K562 (cell line): ENCODE results near the gene PDE11A. TPM values are rescaled to one million over a fixed set of nuclear protein-coding genes. Genes with fewer than 3 reads are reported as not detected.
A peak's percentile ranks its signal among the peaks of the same experiment; 100 is the strongest.

ENCODE experiments used
- BMI1 ChIP-seq: fragments of 150-350 bp; IDR thresholded peaks from 2 replicates; pipeline ENCODE4 v1.6.1; 2014; ENCODE audit warnings: low read length
- EP300 ChIP-seq: IDR thresholded peaks from 2 replicates; pipeline ENCODE4 v1.6.1; 2012; ENCODE audit warnings: low read length, improper control_type of control experiment
- SUPT5H ChIP-seq: fragments of 450-650 bp; IDR thresholded peaks from 2 replicates; pipeline ENCODE4 v1.6.1; 2016
- ZNF224 ChIP-seq: sonication (generic); formaldehyde crosslinking; IDR thresholded peaks from 2 replicates; pipeline ENCODE4 v1.8.0; 2022; ENCODE audit warnings: mild to moderate bottlenecking, missing genetic modification reagents
- polyA plus RNA-seq, 8 experiments: library from polyadenylated mRNA; depleted of rRNA in 4 of 8; stranded (reverse) in 5 of 8; unstranded in 3 of 8; fragments of >200 nt; fragmentation: Nextera tagmentation in 2 of 8; fragmentation: Illumina TruSeq in 1 of 8; extraction: Ambion mirVana in 2 of 8; extraction: Trizol in 1 of 8; gene quantifications; 2 replicates each; pipeline versions ENCODE4 v1.2.1 to v1.2.3, GENCODE V29; 2011 to 2014; ENCODE audit warnings: inconsistent platforms in 1 of 8, missing spikeins in 1 of 8
- total RNA-seq, 7 experiments: library from RNA; depleted of rRNA in 6 of 7; stranded (reverse); fragments of >200 nt in 6 of 7; fragmentation: Illumina TruSeq in 2 of 7; extraction: Trizol in 2 of 7; gene quantifications; 2 replicates each; pipeline versions ENCODE4 v1.2.1 to v1.2.3, GENCODE V29; 2011 to 2021; ENCODE audit warnings: low replicate concordance in 1 of 7
- TF ChIP-seq, protein P1 (sequence below): fragments of 200-600 bp; sonication (generic); IDR thresholded peaks from one replicate; pipeline ENCODE4 v1.6.1; 2012; ENCODE audit warnings: mild to moderate bottlenecking, low read depth, low read length, inconsistent platforms
- TF ChIP-seq, protein P2 (sequence below): fragments of 200-800 bp; sonication (Bioruptor generic); IDR thresholded peaks from 2 replicates; pipeline ENCODE4 v1.6.1; 2016; ENCODE audit warnings: missing genetic modification characterization, missing compliant biosample characterization
- TF ChIP-seq, protein P3 (sequence below), 2 experiments: fragments of 450-650 bp in 1 of 2; sonication (generic) in 1 of 2; formaldehyde crosslinking in 1 of 2; IDR thresholded peaks in 1 of 2; conservative IDR thresholded peaks in 1 of 2; 2 replicates each; pipeline versions ENCODE4 v1.6.1 to v1.8.1; 2016 to 2023; ENCODE audit warnings: mild to moderate bottlenecking in 2 of 2, moderate library complexity in 2 of 2, inconsistent platforms in 1 of 2, missing genetic modification reagents in 1 of 2

PDE11A gene
- total and polyA plus RNA-seq, 9 of the 15 experiments (the other 6 are each of a cell fraction or from before 2014, with no cell fraction given) = 3.2 to 22.1 (median 5.7) TPM

DNA sequence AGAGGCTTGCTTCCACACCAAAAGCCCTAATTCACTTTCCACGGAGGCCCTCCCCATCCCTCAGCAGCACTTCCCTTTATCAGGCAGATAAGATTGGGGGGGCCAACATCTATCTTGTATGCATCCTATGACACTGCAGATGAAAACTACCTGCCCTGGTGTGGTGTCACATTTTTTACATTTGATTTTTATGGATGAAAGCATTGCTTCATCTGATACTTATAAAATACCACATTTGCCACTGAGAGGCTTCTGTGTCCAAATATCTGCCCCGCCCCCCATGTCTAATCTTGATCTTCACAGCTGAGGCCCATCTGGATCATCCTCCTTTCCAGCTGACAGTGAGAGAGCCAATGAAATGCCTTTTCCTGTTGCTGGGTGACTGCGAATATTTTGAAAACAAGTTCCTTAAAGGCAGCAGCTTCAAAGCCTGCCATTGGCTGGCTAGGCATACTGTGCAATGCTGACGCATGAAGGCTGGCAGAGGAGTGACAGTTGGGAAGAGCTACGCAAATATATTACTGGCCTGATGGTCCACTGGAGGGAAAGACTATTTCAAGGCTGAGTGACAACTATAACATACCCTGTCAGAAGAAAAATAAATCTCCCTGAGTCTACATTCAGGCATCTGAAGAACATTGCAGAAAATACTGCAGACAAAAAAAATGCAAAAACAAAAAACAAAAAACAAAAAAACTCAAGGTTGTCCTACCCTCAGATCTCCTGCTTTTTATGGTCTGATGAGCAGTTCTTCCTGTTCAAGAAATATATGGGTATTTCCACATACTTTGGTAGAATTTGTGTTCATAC lies 318.7 kb downstream of the PDE11A start (continued):
- no peak for TF ChIP-seq BMI1
- TF ChIP-seq, protein P1, sequence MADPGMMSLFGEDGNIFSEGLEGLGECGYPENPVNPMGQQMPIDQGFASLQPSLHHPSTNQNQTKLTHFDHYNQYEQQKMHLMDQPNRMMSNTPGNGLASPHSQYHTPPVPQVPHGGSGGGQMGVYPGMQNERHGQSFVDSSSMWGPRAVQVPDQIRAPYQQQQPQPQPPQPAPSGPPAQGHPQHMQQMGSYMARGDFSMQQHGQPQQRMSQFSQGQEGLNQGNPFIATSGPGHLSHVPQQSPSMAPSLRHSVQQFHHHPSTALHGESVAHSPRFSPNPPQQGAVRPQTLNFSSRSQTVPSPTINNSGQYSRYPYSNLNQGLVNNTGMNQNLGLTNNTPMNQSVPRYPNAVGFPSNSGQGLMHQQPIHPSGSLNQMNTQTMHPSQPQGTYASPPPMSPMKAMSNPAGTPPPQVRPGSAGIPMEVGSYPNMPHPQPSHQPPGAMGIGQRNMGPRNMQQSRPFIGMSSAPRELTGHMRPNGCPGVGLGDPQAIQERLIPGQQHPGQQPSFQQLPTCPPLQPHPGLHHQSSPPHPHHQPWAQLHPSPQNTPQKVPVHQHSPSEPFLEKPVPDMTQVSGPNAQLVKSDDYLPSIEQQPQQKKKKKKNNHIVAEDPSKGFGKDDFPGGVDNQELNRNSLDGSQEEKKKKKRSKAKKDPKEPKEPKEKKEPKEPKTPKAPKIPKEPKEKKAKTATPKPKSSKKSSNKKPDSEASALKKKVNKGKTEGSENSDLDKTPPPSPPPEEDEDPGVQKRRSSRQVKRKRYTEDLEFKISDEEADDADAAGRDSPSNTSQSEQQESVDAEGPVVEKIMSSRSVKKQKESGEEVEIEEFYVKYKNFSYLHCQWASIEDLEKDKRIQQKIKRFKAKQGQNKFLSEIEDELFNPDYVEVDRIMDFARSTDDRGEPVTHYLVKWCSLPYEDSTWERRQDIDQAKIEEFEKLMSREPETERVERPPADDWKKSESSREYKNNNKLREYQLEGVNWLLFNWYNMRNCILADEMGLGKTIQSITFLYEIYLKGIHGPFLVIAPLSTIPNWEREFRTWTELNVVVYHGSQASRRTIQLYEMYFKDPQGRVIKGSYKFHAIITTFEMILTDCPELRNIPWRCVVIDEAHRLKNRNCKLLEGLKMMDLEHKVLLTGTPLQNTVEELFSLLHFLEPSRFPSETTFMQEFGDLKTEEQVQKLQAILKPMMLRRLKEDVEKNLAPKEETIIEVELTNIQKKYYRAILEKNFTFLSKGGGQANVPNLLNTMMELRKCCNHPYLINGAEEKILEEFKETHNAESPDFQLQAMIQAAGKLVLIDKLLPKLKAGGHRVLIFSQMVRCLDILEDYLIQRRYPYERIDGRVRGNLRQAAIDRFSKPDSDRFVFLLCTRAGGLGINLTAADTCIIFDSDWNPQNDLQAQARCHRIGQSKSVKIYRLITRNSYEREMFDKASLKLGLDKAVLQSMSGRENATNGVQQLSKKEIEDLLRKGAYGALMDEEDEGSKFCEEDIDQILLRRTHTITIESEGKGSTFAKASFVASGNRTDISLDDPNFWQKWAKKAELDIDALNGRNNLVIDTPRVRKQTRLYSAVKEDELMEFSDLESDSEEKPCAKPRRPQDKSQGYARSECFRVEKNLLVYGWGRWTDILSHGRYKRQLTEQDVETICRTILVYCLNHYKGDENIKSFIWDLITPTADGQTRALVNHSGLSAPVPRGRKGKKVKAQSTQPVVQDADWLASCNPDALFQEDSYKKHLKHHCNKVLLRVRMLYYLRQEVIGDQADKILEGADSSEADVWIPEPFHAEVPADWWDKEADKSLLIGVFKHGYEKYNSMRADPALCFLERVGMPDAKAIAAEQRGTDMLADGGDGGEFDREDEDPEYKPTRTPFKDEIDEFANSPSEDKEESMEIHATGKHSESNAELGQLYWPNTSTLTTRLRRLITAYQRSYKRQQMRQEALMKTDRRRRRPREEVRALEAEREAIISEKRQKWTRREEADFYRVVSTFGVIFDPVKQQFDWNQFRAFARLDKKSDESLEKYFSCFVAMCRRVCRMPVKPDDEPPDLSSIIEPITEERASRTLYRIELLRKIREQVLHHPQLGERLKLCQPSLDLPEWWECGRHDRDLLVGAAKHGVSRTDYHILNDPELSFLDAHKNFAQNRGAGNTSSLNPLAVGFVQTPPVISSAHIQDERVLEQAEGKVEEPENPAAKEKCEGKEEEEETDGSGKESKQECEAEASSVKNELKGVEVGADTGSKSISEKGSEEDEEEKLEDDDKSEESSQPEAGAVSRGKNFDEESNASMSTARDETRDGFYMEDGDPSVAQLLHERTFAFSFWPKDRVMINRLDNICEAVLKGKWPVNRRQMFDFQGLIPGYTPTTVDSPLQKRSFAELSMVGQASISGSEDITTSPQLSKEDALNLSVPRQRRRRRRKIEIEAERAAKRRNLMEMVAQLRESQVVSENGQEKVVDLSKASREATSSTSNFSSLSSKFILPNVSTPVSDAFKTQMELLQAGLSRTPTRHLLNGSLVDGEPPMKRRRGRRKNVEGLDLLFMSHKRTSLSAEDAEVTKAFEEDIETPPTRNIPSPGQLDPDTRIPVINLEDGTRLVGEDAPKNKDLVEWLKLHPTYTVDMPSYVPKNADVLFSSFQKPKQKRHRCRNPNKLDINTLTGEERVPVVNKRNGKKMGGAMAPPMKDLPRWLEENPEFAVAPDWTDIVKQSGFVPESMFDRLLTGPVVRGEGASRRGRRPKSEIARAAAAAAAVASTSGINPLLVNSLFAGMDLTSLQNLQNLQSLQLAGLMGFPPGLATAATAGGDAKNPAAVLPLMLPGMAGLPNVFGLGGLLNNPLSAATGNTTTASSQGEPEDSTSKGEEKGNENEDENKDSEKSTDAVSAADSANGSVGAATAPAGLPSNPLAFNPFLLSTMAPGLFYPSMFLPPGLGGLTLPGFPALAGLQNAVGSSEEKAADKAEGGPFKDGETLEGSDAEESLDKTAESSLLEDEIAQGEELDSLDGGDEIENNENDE = no peak
- TF ChIP-seq, protein P2, sequence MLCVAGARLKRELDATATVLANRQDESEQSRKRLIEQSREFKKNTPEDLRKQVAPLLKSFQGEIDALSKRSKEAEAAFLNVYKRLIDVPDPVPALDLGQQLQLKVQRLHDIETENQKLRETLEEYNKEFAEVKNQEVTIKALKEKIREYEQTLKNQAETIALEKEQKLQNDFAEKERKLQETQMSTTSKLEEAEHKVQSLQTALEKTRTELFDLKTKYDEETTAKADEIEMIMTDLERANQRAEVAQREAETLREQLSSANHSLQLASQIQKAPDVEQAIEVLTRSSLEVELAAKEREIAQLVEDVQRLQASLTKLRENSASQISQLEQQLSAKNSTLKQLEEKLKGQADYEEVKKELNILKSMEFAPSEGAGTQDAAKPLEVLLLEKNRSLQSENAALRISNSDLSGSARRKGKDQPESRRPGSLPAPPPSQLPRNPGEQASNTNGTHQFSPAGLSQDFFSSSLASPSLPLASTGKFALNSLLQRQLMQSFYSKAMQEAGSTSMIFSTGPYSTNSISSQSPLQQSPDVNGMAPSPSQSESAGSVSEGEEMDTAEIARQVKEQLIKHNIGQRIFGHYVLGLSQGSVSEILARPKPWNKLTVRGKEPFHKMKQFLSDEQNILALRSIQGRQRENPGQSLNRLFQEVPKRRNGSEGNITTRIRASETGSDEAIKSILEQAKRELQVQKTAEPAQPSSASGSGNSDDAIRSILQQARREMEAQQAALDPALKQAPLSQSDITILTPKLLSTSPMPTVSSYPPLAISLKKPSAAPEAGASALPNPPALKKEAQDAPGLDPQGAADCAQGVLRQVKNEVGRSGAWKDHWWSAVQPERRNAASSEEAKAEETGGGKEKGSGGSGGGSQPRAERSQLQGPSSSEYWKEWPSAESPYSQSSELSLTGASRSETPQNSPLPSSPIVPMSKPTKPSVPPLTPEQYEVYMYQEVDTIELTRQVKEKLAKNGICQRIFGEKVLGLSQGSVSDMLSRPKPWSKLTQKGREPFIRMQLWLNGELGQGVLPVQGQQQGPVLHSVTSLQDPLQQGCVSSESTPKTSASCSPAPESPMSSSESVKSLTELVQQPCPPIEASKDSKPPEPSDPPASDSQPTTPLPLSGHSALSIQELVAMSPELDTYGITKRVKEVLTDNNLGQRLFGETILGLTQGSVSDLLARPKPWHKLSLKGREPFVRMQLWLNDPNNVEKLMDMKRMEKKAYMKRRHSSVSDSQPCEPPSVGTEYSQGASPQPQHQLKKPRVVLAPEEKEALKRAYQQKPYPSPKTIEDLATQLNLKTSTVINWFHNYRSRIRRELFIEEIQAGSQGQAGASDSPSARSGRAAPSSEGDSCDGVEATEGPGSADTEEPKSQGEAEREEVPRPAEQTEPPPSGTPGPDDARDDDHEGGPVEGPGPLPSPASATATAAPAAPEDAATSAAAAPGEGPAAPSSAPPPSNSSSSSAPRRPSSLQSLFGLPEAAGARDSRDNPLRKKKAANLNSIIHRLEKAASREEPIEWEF (CRISPR knock-in tag) = no peak
- no peak for TF ChIP-seq ZNF224
- TF ChIP-seq SUPT5H = no peak
- TF ChIP-seq, protein P3, sequence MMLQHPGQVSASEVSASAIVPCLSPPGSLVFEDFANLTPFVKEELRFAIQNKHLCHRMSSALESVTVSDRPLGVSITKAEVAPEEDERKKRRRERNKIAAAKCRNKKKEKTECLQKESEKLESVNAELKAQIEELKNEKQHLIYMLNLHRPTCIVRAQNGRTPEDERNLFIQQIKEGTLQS (IDR thresholded peaks at IDR 0.05) = peak; percentile 65; the same call in 1 of the 2 replicates
- TF ChIP-seq, protein P3 (CRISPR knock-in tag; conservative IDR thresholded peaks at IDR 0.05) = no peak
- TF ChIP-seq EP300 = peak; percentile 36
